SU-DHL-6 (cell line): ENCODE data around the gene MYH2.

Experiments used
- H2AFZ ChIP-seq: fragments of 200-600 bp; sonication (generic); 2 replicates; pipeline ENCODE4 v1.6.1; 2014; ENCODE audit warnings: low read depth, mild to moderate bottlenecking, moderate library complexity, mixed read lengths, antibody characterized with exemption, low read length; ENCODE audit not compliant: severe bottlenecking
- H3F3A ChIP-seq: fragments of 200-600 bp; shearing (Covaris generic); 2 replicates; pipeline ENCODE4 v1.6.0; 2016; ENCODE audit warnings: antibody characterized with exemption, mild to moderate bottlenecking; ENCODE audit not compliant: insufficient read depth
- H3K27ac ChIP-seq: fragments of 200-600 bp; sonication (generic); 2 replicates; pipeline ENCODE4 v1.5.1; 2016; ENCODE audit warnings: low read depth, mild to moderate bottlenecking, low read length, moderate library complexity, mixed read lengths
- H3K27me3 ChIP-seq: fragments of 200-600 bp; sonication (generic), shearing (Covaris generic); 2 replicates; pipeline ENCODE4 v1.6.0; 2014; ENCODE audit warnings: mild to moderate bottlenecking, low read length
- H3K36me3 ChIP-seq: fragments of 200-600 bp; sonication (generic); 2 replicates; pipeline ENCODE4 v1.6.1; 2014; ENCODE audit warnings: mild to moderate bottlenecking, low read length, mixed read lengths
- H3K4me2 ChIP-seq: fragments of 300-600, 200-600 bp; shearing (Covaris generic), sonication (generic); 2 replicates; pipeline ENCODE4 v1.6.0; 2014; ENCODE audit warnings: low read length, low read depth, mild to moderate bottlenecking; ENCODE audit not compliant: poor library complexity, severe bottlenecking
- H3K4me3 ChIP-seq: fragments of 200-600 bp; sonication (generic); 2 replicates; pipeline ENCODE4 v1.5.1; 2014; ENCODE audit warnings: antibody characterized with exemption, low read length, mild to moderate bottlenecking, mixed read lengths; ENCODE audit not compliant: insufficient read depth, poor library complexity, severe bottlenecking
- H3K79me2 ChIP-seq: fragments of 200-600 bp; sonication (generic); 2 replicates; pipeline ENCODE4 v1.6.1; 2014; ENCODE audit warnings: mild to moderate bottlenecking, low read length, moderate library complexity; ENCODE audit not compliant: insufficient read depth
- H3K9ac ChIP-seq: fragments of 200-600 bp; sonication (generic); 2 replicates; pipeline ENCODE4 v1.7.0; 2014; ENCODE audit warnings: mild to moderate bottlenecking, low read length
- H3K9me2 ChIP-seq: fragments of 200-600 bp; sonication (generic); replicated peaks from 2 replicates; pipeline ENCODE4 v1.6.1; 2014; ENCODE audit warnings: low read length; ENCODE audit not compliant: insufficient read depth
- H3K9me3 ChIP-seq: fragments of 200-600 bp; sonication (generic); 2 replicates; pipeline ENCODE4 v1.6.1; 2014; ENCODE audit warnings: low read length, mixed read lengths; ENCODE audit not compliant: insufficient read depth
- H4K20me1 ChIP-seq: fragments of 200-600 bp; sonication (generic); 2 replicates; pipeline ENCODE4 v1.6.1; 2014; ENCODE audit warnings: low read depth, mild to moderate bottlenecking, antibody characterized with exemption, low read length, moderate library complexity, mixed read lengths
- CTCF ChIP-seq: fragments of 200-600 bp; sonication (generic); IDR thresholded peaks from one replicate; pipeline ENCODE4 v1.5.1; 2017; ENCODE audit warnings: antibody characterized with exemption, mild to moderate bottlenecking, low read length, moderate library complexity; ENCODE audit not compliant: insufficient read depth, poor library complexity, severe bottlenecking
- EZH2phosphoT487 ChIP-seq: fragments of 200-600 bp; sonication (generic), shearing (Covaris generic); conservative IDR thresholded peaks from 2 replicates; pipeline ENCODE4 v1.6.1; 2018; ENCODE audit warnings: mild to moderate bottlenecking, antibody characterized with exemption, low read length, moderate library complexity, mixed read lengths

MYH2 gene

GRCh38 chr17:10557422-10557821 lies 8.0 kb upstream of the MYH2 start:
- Histone ChIP-seq H3K79me2 (no peaks in the 10 kb centered on the region), H2AFZ (no peak overlapping the region), H3K27me3 (no peaks in the 10 kb centered on the region), H3K27ac (no peak overlapping the region), H4K20me1 (no peaks in the 10 kb centered on the region), H3K9me2 (no peaks in the 10 kb centered on the region), H3K4me2 (no peak overlapping the region), H3F3A (no peaks in the 10 kb centered on the region), H3K36me3 (no peaks in the 10 kb centered on the region), H3K9ac (no peak overlapping the region), H3K9me3 (no peaks in the 10 kb centered on the region), H3K4me3 (no peak overlapping the region)
- TF ChIP-seq EZH2phosphoT487 (no peak), CTCF (no peak)

GRCh38 chr17:10556301-10557005 lies 7.0 kb upstream of the MYH2 start:
- H3K4me2 ChIP-seq, result no peak overlapping the region
- H3K9me2 ChIP-seq, result no peaks in the 10 kb centered on the region
- TF ChIP-seq EZH2phosphoT487 (no peak), CTCF (no peak)
- H3K36me3 ChIP-seq, result no peaks in the 10 kb centered on the region
- H3K9me3 ChIP-seq, result no peaks in the 10 kb centered on the region
- no peaks in the 10 kb centered on the region for H3K27me3 ChIP-seq
- no peak overlapping the region for H3K4me3 ChIP-seq
- H2AFZ ChIP-seq, result no peak overlapping the region
- H4K20me1 ChIP-seq, result no peaks in the 10 kb centered on the region
- H3F3A ChIP-seq, result no peaks in the 10 kb centered on the region
- no peaks in the 10 kb centered on the region for H3K79me2 ChIP-seq
- no peak overlapping the region for H3K27ac ChIP-seq
- no peak overlapping the region for H3K9ac ChIP-seq

- no peak overlapping the region for H3K27ac ChIP-seq
- no peak overlapping the region for H3K4me3 ChIP-seq
- H3K36me3 ChIP-seq, result no peaks in the 10 kb centered on the region
- H3F3A ChIP-seq, result no peaks in the 10 kb centered on the region
- no peaks in the 10 kb centered on the region for H4K20me1 ChIP-seq
- H3K9me3 ChIP-seq, result no peaks in the 10 kb centered on the region
- H3K9ac ChIP-seq, result no peak overlapping the region
- H3K27me3 ChIP-seq, result no peaks in the 10 kb centered on the region
- H3K9me2 ChIP-seq, result no peaks in the 10 kb centered on the region
- H3K4me2 ChIP-seq, result no peak overlapping the region
- H3K79me2 ChIP-seq, result no peaks in the 10 kb centered on the region
- no peak overlapping the region for H2AFZ ChIP-seq
- TF ChIP-seq CTCF, result no peak
- TF ChIP-seq EZH2phosphoT487, result no peak
Measured at GRCh38 chr17:10550014-10550413, 556 bp upstream of the MYH2 start.
